HG02943 (cell line): ENCODE data around the gene INSR.
"Not testable (repeated sequence)": the region's sequence is repeated elsewhere in the genome, so short reads cannot be mapped to it uniquely, and the experiment has no call there.

ENCODE experiments used
- ATAC-seq: cut with Tn5 transposase; IDR thresholded peaks from one replicate; pipeline ENCODE4 v1.9.1; 2021; ENCODE audit warnings: mild to moderate bottlenecking, low read depth, moderate library complexity; ENCODE audit not compliant: unreplicated experiment

Gene INSR

GRCh38 chr19:7258840-7259395 is 35.3 kb downstream of the INSR start:
- no peak for ATAC-seq

GRCh38 chr19:7258041-7258839 is 36.0 kb downstream of the INSR start:
- no peak for ATAC-seq

- no peak for ATAC-seq
Observed at GRCh38 chr19:7257148-7258040, 36.8 kb downstream of the INSR start.

- no peak for ATAC-seq
Observed at GRCh38 chr19:7255631-7256030, 38.6 kb downstream of the INSR start.

- ATAC-seq = no peak
Observed at GRCh38 chr19:7255119-7255518, 39.1 kb downstream of the INSR start.

- ATAC-seq = no peak
Observed at GRCh38 chr19:7254590-7254989, 39.6 kb downstream of the INSR start.

GRCh38 chr19:7252364-7252763 is 41.9 kb downstream of the INSR start:
- ATAC-seq = no peak

GRCh38 chr19:7251494-7251893 is 42.7 kb downstream of the INSR start:
- no peak for ATAC-seq

GRCh38 chr19:7250951-7251350 is 43.3 kb downstream of the INSR start:
- no peak for ATAC-seq

GRCh38 chr19:7250057-7250596 is 44.1 kb downstream of the INSR start:
- ATAC-seq = no peak

GRCh38 chr19:7247155-7247554 is 47.1 kb downstream of the INSR start:
- ATAC-seq = no peak

- no peak for ATAC-seq
Observed at GRCh38 chr19:7246601-7247000, 47.6 kb downstream of the INSR start.

GRCh38 chr19:7242601-7243258 is 51.5 kb downstream of the INSR start:
- ATAC-seq = no peak

GRCh38 chr19:7238051-7238450 is 56.2 kb downstream of the INSR start:
- ATAC-seq = no peak

- ATAC-seq = no peak
Observed at GRCh38 chr19:7236153-7236552, 58.1 kb downstream of the INSR start.

GRCh38 chr19:7230826-7231225 is 63.4 kb downstream of the INSR start:
- no peak for ATAC-seq

GRCh38 chr19:7229735-7230134 is 64.5 kb downstream of the INSR start:
- ATAC-seq = no peak

- ATAC-seq = no peak
Observed at GRCh38 chr19:7228935-7229541, 65.2 kb downstream of the INSR start.

- ATAC-seq = no peak
Observed at GRCh38 chr19:7227735-7228134, 66.5 kb downstream of the INSR start.

GRCh38 chr19:7227149-7227548 is 67.1 kb downstream of the INSR start:
- ATAC-seq = not testable (repeated sequence)
